HCT116 (cell line): Measurements from ENCODE around the gene SH3BP4. TPM values are rescaled to one million over a fixed set of nuclear protein-coding genes. Genes with fewer than 3 reads are reported as not detected.
A peak's percentile ranks its signal among the peaks of the same experiment; 100 is the strongest.

Experiments used
- ATAC-seq: fragments of 200-7000 bp; cut with Tn5 transposase; 2 replicates; pipeline ENCODE4 v1.9.1; 2020; ENCODE audit warnings: mild to moderate bottlenecking, moderate library complexity
- BruUV-seq: library from RNA; stranded (reverse); fragments of 400-500 nt; replicated peaks from 2 replicates; lab custom pipeline; 2021; lab: Mats Ljungman, UMichigan
- CTCF ChIA-PET: fragments of 300-600 bp; sonication (Branson Sonifier 250); formaldehyde crosslinking; loops from one replicate; lab custom pipeline; 2021; ENCODE audit warnings: antibody characterized with exemption; lab: Charles Lee
- POLR2A ChIA-PET: fragments of 300-600, 350-600 bp; sonication (Branson Sonifier 250); formaldehyde crosslinking; loops from one replicate; lab custom pipeline; 2021; ENCODE audit warnings: antibody characterized with exemption; lab: Charles Lee
- RAD21 ChIA-PET, 2 experiments: fragments of 300-600 bp; sonication (Branson Sonifier 250); formaldehyde crosslinking; loops; one replicate each; lab custom pipeline; 2023; ENCODE audit warnings: low total read pairs in 2 of 2; ENCODE audit not compliant: uncharacterized antibody in 2 of 2, unreplicated experiment in 2 of 2, low non-redundant PET in 1 of 2; lab: Charles Lee
- DNase-seq: peaks from one replicate; pipeline ENCODE4 v3.0.0-alpha.2; 2010; ENCODE audit warnings: low read depth, low spot score
- H2AFZ ChIP-seq: fragments of 200-600 bp; shearing (Covaris generic), sonication (generic); 2 replicates; pipeline ENCODE4 v1.6.1; 2017; ENCODE audit warnings: low read depth, mixed run types, mixed read lengths, antibody characterized with exemption, low read length; ENCODE audit not compliant: poor library complexity, severe bottlenecking
- H3K27ac ChIP-seq: 2 replicates; pipeline ENCODE4 v1.5.1; 2012; ENCODE audit warnings: low read depth, low read length
- H3K27me3 ChIP-seq: fragments of 200-600 bp; sonication (generic); 2 replicates; pipeline ENCODE4 v1.6.1; 2016; ENCODE audit warnings: mixed run types, low read length, mixed read lengths; ENCODE audit not compliant: insufficient read depth
- H3K36me3 ChIP-seq, 2 experiments: fragments of 200-500 bp in 1 of 2; fragments of 200-600 bp in 1 of 2; sonication (Bioruptor generic) in 1 of 2; sonication (generic) in 1 of 2; 2 replicates each; pipeline versions ENCODE4 v1.5.1 to v1.6.1; 2014 to 2016; ENCODE audit warnings: low read length in 2 of 2, inconsistent platforms in 1 of 2, mixed read lengths in 1 of 2, mixed run types in 1 of 2; ENCODE audit not compliant: insufficient read depth in 2 of 2, control insufficient read depth in 1 of 2
- H3K4me1 ChIP-seq, 2 experiments: fragments of 200-600 bp in 1 of 2; sonication (generic) in 1 of 2; 2 replicates each; pipeline versions ENCODE4 v1.5.1 to v1.6.1; 2012 to 2017; ENCODE audit warnings: low read length in 2 of 2, inconsistent platforms in 1 of 2, mild to moderate bottlenecking in 1 of 2, mixed read lengths in 1 of 2, mixed run types in 1 of 2, moderate library complexity in 1 of 2; ENCODE audit not compliant: insufficient read depth in 2 of 2, control insufficient read depth in 1 of 2
- H3K4me2 ChIP-seq: fragments of 200-600 bp; sonication (generic); 2 replicates; pipeline ENCODE4 v1.6.1; 2017; ENCODE audit warnings: mixed run types, low read length, mixed read lengths
- H3K4me3 ChIP-seq, 2 experiments: fragments of 200-600 bp in 1 of 2; sonication (generic) in 1 of 2; replicated peaks in 1 of 2; 2 replicates each; pipeline ENCODE4 v1.5.1; 2011 to 2016; ENCODE audit warnings: low read length in 2 of 2, control low read depth in 1 of 2, low read depth in 1 of 2, mild to moderate bottlenecking in 1 of 2, mixed read lengths in 1 of 2, mixed run types in 1 of 2
- H3K79me2 ChIP-seq: fragments of 200-600 bp; sonication (generic); 2 replicates; pipeline ENCODE4 v1.6.1; 2017; ENCODE audit warnings: mild to moderate bottlenecking, mixed run types, low read length, moderate library complexity, mixed read lengths; ENCODE audit not compliant: insufficient read depth
- H3K9ac ChIP-seq: fragments of 200-600 bp; sonication (generic); 2 replicates; pipeline ENCODE4 v1.6.1; 2016; ENCODE audit warnings: low read length, mixed read lengths
- H3K9me2 ChIP-seq: fragments of 200-600 bp; sonication (generic), shearing (Covaris generic); 2 replicates; pipeline ENCODE4 v1.6.1; 2017; ENCODE audit warnings: mixed run types, mild to moderate bottlenecking, moderate library complexity; ENCODE audit not compliant: insufficient read depth
- H3K9me3 ChIP-seq, 2 experiments: fragments of 200-500 bp in 1 of 2; fragments of 200-600 bp in 1 of 2; sonication (Bioruptor generic) in 1 of 2; sonication (generic) in 1 of 2; 2 replicates each; pipeline ENCODE4 v1.6.1; 2014 to 2017; ENCODE audit warnings: low read length in 2 of 2, mixed read lengths in 2 of 2, inconsistent platforms in 1 of 2, low read depth in 1 of 2, mild to moderate bottlenecking in 1 of 2, mixed run types in 1 of 2, moderate library complexity in 1 of 2; ENCODE audit not compliant: control insufficient read depth in 1 of 2, insufficient read depth in 1 of 2
- H4K20me1 ChIP-seq: fragments of 200-600 bp; sonication (generic), shearing (Covaris generic); 2 replicates; pipeline ENCODE4 v1.6.1; 2017; ENCODE audit warnings: mixed run types, mild to moderate bottlenecking, moderate library complexity; ENCODE audit not compliant: insufficient read depth
- ATF3 ChIP-seq: IDR thresholded peaks from 2 replicates; pipeline ENCODE4 v1.6.1; 2012
- CBX3 ChIP-seq: IDR thresholded peaks from 2 replicates; pipeline ENCODE4 v1.6.1; 2012; ENCODE audit warnings: low read depth
- CEBPB ChIP-seq: IDR thresholded peaks from 2 replicates; pipeline ENCODE4 v1.6.1; 2012; ENCODE audit warnings: low read depth
- ELF1 ChIP-seq: IDR thresholded peaks from 2 replicates; pipeline ENCODE4 v1.6.1; 2012; ENCODE audit warnings: low read depth, borderline replicate concordance
- EZH2 ChIP-seq: fragments of 200-600 bp; sonication (generic); IDR thresholded peaks from 2 replicates; pipeline ENCODE4 v1.6.1; 2017; ENCODE audit warnings: antibody characterized with exemption, mixed run types
- JUND ChIP-seq: IDR thresholded peaks from 2 replicates; pipeline ENCODE4 v1.6.1; 2012
- POLR2A ChIP-seq: IDR thresholded peaks from 2 replicates; pipeline ENCODE4 v1.7.0; 2011; ENCODE audit warnings: borderline replicate concordance; ENCODE audit not compliant: insufficient read depth, insufficient read length; ENCODE audit errors: extremely low read depth
- REST ChIP-seq: IDR thresholded peaks from 2 replicates; pipeline ENCODE4 v1.6.1; 2012; ENCODE audit warnings: low read depth
- SRF ChIP-seq: IDR thresholded peaks from 2 replicates; pipeline ENCODE4 v1.6.1; 2012; ENCODE audit warnings: low read depth
- intact Hi-C: fragments of 100-400 bp; cut with micrococcal nuclease; formaldehyde crosslinking; loops from 2 replicates; pipeline ENCODE4 v1.10.0; 2022
- total RNA-seq: library from RNA; stranded (reverse); gene quantifications from one replicate; pipeline ENCODE4 v1.2.1, GENCODE V29; 2021; ENCODE audit not compliant: unreplicated experiment

Gene SH3BP4
- total RNA-seq, 1 experiment from 2014 or later: 32.9 TPM

- Histone ChIP-seq H3K27me3 (no peaks in the 10 kb centered on the region), H3K9me3 (no peaks in the 10 kb centered on the region), H3K4me3 (no peak overlapping the region), H3K9ac (no peak overlapping the region), H3K9me2 (no peaks in the 10 kb centered on the region), H3K4me2 (peak overlapping the region; percentile 69), H2AFZ (no peak overlapping the region), H3K36me3 (no peaks in the 10 kb centered on the region), H4K20me1 (no peaks in the 10 kb centered on the region), H3K27ac (peak overlapping the region; percentile 90), H3K4me1 (peaks cover 64 to 76% of the 10 kb centered on the region in 2 experiments), H3K79me2 (peaks cover 75% of the 10 kb centered on the region)
- DNase-seq (no peak), ATAC-seq (no peak)
- ChIA-PET CTCF (no interaction called here), RAD21 (no interaction called here), POLR2A (no interaction called here)
- intact Hi-C loops: no loop called here
- no TSS peak for BruUV-seq
- no peak for TF ChIP-seq JUND
- TF ChIP-seq ATF3: no peak
- TF ChIP-seq SRF: no peak
- TF ChIP-seq CEBPB: no peak
- no peak for TF ChIP-seq ELF1
- TF ChIP-seq CBX3: no peak
- no peak for TF ChIP-seq POLR2A
- no peak for TF ChIP-seq EZH2
- no peak for TF ChIP-seq REST
These were observed 55.2 kb downstream of the SH3BP4 start for GRCh38 chr2:235006986-235007385.
